NCI-H146 treated with DMSO at 0.1 percent for 48 hours (cell line): ENCODE measurements around the gene KLHL10.

ENCODE experiments used
- DNase-seq: peaks from one replicate; lab custom pipeline; 2025; ENCODE audit not compliant: unreplicated experiment; lab: John Stamatoyannopoulos, UW

Gene KLHL10

GRCh38 chr17:41892021-41892376 is 54.4 kb downstream of the KLHL10 start:
- no peak for DNase-seq

GRCh38 chr17:41893384-41893783 is 55.8 kb downstream of the KLHL10 start:
- no peak for DNase-seq

GRCh38 chr17:41894791-41895331 is 57.2 kb downstream of the KLHL10 start:
- DNase-seq: no peak

GRCh38 chr17:41895617-41896016 is 58.0 kb downstream of the KLHL10 start:
- no peak for DNase-seq

- DNase-seq: no peak
These were observed 59.1 kb downstream of the KLHL10 start for GRCh38 chr17:41896726-41897125.
